Measurements from ENCODE around the gene SAMD14.

The SAMD14 gene

DNA sequence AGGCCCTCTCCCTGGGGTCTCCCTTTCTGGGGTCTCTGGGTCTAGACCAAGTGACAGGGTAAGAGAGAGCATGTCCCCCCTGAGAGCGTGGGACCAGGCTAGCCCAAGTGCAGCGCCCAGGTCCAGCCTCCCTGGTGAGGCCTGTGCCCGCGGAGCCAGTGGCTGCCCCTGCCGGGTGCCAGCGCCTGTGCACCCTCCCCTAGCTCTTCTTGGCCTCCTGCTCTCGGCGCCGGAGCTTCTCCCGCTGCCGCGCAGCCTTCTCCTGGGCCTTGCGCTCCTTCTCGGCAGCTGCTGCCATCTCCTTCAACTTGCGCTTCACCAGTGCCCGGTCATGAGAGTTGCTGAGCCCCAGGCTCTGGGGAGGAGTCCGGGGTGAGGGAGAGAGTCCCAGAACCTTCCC, 17.3 kb downstream of the SAMD14 start:
- peak in 2 of 14 donors; percentile 14 to 27 for DNase-seq

GRCh38 chr17:50111673-50112655, 18.0 kb downstream of the SAMD14 start:
- DNase-seq = peak in 9 of 14 donors; percentile 13 to 89 (median 36)

DNA sequence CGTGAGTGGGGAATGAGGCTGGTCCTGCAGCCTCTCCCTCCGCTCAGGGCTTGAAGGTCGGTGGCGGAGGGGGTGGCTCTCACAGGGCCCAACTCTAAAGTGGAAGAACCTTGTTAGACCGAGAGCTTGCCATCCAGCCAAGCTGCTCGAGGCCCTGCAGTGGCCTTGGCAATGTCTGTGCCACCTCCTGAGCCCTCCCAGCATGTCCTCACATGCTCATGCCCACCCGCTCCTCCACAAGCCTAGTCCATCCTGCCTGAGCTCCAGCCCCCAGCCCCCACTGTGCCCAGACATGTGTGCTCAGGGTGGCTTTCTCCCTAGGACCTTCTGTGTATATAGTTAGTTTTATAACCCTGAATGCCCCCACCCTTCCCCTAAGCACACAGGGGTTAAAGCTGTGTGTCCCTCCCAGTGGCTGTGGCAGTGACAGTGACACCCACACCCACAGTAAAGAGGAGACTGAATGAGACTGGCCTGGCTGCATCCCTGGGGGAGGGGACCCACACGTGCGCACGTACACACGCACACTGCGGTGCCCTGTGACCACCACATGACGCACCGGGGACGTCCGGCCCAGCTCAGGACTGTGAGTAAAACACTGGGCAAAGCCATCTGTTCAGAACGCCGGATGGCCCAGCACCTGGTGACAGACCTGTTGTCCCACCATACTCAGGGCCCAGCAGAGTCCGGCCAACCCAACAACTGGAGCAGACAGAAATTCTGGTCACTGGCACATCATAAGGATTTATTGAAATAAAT, 19.2 kb downstream of the SAMD14 start:
- peak in 1 of 14 donors; percentile 68 for DNase-seq

DNA sequence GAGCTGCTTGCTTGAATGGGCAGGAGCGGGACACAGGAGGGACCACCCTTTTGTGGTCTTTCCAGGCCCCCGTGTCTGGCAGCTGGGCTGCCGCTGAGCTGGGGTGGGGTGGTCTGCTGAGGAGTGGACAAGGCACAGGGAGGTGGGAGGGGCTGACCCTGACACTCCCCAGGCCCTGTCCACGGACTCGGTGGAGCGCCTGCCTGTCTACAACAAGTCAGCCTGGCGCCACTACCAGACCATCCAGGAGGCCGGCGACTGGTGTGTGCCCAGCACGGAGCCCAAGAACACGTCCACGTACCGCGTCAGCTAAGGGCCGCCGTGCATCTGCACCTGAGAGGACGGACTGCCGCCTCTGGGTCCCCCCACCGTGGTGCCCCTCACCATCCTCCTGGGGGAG, 20.2 kb downstream of the SAMD14 start:
- DNase-seq = no peak

DNA sequence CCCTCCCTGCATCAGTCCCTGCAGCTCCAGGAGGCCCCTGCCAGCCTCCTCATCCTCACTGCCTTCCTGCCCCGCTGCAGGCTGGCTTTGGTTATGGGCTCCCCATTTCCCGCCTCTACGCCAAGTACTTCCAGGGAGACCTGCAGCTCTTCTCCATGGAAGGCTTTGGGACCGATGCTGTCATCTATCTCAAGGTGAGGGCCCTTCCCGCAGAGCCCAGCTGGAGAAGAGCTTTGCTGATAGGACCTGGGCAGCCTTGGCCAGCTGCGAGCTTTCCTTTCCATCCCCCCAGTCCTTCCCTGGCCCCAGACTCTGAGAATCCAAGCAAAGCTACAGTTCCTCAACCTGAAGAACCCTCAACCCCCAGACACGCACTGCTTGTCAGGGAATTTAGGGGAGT, 20.8 kb downstream of the SAMD14 start:
- DNase-seq = no peak

- no peak for DNase-seq
Observed at GRCh38 chr17:50108556-50108955, 21.4 kb downstream of the SAMD14 start.

DNA sequence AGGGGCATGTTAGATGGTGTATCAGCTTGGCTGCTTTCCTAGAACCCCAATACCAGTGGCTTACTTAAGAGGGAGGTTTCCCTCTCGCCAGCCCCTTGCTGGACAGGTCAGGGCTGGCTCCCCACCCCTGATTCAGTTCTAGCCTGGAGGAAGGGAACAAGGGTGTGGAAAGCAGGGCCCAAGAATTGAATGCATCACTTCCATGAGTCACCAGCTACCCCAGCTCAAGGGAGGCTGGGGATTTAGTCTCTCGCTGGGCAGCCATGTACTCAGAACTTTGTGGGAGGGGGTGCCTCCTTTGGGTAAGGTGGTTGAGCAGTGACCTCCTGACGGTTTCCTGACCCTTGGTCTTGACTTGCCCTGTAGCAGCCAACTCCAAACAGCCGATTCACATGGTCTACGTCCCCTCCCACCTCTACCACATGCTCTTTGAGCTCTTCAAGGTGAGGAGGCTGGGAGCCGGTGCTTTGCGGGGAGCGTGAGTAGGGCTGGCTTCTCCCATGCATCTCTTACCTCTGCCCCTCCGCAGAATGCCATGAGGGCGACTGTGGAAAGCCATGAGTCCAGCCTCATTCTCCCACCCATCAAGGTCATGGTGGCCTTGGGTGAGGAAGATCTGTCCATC, 22.1 kb downstream of the SAMD14 start:
- DNase-seq = no peak

DNA sequence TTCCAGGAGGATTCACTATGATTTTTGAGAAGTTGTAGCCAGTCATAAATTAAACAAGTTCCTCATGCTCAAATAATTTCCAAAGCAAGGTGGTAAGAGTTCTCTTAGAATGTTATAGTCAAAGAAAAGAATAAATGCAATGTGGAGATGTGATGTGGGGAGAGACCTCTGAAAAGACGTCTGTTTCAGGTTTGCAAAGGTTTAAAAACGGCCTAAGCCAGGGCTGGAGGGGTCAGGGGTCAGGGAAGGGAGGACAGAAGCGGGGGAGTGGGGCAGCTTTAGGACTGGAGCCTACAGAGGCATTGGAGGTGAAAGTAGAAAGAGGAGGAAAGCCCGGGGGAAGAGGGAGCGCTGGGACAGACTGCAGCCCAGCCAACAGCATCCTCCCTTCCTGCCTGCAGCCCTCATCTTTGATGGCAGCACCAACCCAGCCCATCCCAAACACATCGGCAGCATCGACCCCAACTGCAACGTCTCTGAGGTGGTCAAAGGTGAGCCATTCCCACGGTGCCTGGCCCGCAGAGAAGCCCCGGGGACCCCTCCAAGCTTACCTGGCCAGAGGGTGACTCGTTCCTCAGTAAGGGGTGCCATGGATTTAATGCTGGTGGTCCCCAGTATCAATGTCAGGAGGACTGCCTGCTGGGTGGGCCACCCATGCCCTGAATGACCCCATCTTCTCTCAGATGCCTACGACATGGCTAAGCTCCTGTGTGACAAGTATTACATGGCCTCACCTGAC, 23.4 kb downstream of the SAMD14 start:
- DNase-seq = no peak

GRCh38 chr17:50105811-50106210, 24.1 kb downstream of the SAMD14 start:
- DNase-seq = no peak

DNA sequence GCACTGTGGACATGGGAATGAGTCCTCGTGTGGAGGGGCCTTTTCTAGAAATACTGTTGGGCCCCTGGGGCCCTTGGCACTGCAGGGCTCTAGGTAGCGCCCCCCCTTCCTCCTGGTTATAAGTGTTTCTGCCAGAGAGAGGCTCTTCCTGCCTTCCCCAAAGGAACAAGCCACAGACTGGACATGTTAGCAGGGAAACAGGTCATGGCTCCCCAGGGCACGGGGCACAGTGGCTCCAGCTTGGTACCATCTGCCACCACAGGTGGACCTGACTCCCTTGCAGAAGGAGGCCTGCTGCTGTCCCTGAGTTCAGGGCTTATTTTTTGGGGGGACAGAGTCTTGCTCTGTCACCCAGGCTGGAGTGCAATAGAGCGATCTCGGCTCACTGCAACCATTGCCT, 26.0 kb downstream of the SAMD14 start:
- DNase-seq = peak in 1 of 14 donors; percentile 91

GRCh38 chr17:50103252-50103651, 26.7 kb downstream of the SAMD14 start:
- no peak for DNase-seq

- peak in 10 of 14 donors; percentile 15 to 71 (median 32) for DNase-seq
Observed at GRCh38 chr17:50102164-50102991, 27.6 kb downstream of the SAMD14 start.

GRCh38 chr17:50101346-50102163, 28.4 kb downstream of the SAMD14 start:
- DNase-seq = no peak

DNA sequence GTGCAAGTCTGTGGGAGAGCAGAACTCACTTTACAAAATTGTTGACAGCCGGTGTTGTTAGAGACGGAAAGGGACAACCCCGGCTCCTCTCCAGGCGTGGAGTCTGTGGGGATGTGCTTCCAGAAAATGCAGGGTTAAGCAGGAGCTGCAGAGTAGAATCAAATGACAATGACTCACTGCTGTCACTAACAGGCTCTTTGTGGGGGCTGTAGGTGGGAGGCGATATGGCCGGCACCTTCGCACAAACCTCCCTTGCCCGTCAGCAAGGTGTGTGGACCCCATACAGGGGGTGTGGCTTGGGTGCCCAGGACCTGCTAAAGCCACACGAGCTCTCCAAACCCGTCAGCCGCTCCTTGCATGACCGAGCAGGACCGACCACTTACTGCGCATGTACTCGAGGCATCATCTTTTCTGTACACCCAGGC, 29.0 kb downstream of the SAMD14 start:
- peak in 1 of 14 donors; percentile 70 for DNase-seq

GRCh38 chr17:50100480-50100883, 29.5 kb downstream of the SAMD14 start:
- no peak for DNase-seq

DNA sequence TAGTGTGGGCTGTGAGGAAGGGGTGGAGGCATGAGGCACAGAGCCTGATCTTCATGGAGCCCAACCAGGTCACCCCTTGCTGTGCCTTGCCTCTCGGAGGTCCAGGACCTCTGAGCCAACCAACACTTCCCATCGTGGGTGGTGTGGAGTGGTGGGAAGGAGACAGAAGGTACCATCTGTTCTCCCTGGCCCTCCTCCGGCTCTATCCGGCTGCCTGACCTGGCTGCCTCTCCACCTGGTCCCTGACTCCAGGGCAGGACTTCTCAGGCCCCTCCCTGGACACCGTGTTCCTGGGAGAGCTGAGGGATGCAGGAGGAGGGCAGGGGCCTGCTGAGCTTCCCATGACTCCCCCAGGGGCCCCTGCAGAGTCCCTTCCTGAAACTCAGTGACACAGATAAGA, 31.0 kb downstream of the SAMD14 start:
- DNase-seq = peak in 2 of 14 donors; percentile 20 to 93

DNA sequence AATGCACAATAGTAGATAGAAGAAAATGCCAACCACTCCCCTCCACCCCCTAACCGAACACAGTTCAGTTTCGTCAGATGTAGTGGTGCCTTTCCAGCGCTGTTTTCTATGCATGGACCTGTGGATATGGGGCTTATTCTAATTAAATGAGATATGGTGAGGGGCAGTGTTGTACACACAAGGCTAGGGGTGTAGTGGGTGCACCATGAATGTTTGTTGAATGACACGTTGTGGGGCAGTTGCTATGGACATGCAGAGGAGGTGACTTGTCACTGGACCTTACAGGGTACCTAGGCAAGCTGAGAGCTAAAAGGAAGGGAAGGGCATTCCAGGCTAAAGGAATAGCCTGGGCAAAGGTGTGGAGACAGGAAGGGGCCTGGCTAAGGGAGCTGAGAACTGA, 31.4 kb downstream of the SAMD14 start:
- DNase-seq = no peak

- no peak for DNase-seq
Observed at GRCh38 chr17:50097926-50098325, 32.0 kb downstream of the SAMD14 start.

- no peak for DNase-seq
Observed at GRCh38 chr17:50097455-50097854, 32.5 kb downstream of the SAMD14 start.

DNA sequence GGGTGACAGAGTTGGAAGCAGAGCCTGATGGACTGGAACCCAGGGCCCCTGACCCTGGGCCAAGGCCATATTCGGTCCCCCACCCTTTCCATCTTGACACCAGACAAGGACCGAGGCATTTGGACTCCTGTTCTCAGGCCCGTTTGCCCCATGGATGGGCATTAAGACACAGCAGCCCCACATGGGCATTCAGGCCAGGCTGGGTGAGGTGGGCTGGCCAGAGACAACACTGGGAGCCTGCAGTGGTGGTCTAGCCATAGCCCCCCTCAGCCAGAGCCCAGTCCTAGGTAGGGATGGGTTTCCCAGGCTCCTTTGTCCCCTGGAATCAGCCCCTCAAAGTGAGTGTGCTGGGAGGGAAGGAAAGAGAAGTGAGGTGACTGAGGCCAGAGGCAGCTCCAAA, 33.2 kb downstream of the SAMD14 start:
- no peak for DNase-seq

All from C1 segment of cervical spinal cord (tissue), 14 donors.